Femur (tissue), 1 donor: ENCODE measurements around the gene STOM.
"Not testable (repeated sequence)": the region's sequence is repeated elsewhere in the genome, so short reads cannot be mapped to it uniquely, and the experiment has no call there.

Source experiments
- DNase-seq: peaks from one replicate; pipeline ENCODE4 v3.0.0-alpha.2; 2017

The STOM gene

GRCh38 chr9:121299467-121300282 is 70.4 kb downstream of the STOM start:
- peak; percentile 75 for DNase-seq

GRCh38 chr9:121298689-121299466 is 71.2 kb downstream of the STOM start:
- peak; percentile 80 for DNase-seq

DNA sequence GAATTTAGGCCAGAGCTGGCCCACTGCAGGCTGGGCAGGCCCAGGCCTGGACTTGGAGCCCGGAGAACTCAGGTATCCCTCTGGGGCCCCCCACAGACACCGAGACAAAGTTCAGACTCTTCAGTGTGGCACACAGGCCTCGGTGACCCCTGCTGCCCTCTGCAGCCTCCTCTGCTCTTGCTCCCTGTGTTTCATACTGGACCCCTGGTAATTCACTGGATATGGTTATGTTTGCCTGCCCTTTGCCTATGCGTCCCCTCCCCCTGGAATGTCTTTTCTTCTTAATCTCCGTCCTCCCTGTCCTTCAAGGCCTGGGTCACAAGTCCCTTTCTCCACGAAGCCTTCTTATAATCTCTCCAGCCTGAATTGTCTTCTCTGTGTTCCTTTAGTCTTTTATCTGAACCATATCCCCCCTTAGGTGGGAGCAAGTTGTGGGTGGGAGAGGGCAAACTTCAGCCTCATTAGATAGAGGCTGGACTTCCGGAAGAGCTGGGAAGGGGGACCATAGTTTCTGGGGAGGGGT is 72.0 kb downstream of the STOM start:
- no peak for DNase-seq

DNA sequence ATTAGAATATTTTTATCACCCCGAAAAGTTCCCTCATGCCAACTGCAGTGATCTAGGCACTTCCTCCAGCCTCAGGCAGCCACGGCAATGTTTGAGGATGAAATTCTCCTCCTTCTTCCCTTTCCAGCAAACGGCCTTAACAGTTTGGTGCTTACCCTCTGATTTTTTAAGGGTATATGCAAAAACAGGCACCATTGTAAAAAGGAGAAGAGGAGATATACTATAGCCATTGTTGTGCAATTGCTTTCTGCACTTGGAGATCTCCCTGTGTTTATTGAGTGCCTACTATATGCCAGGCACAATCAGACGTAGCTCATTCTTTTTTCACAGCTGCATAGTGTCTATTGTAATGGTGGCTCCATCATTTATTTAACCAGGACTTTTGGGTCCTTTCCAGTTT is 72.7 kb downstream of the STOM start:
- no peak for DNase-seq

- DNase-seq: no peak
Observed at GRCh38 chr9:121296213-121297127, 73.6 kb downstream of the STOM start.

- DNase-seq: no peak
Observed at GRCh38 chr9:121295662-121296191, 74.3 kb downstream of the STOM start.

GRCh38 chr9:121294866-121295661 is 75.0 kb downstream of the STOM start:
- peak; percentile 82 for DNase-seq

GRCh38 chr9:121294151-121294743 is 75.8 kb downstream of the STOM start:
- peak; percentile 32 for DNase-seq

GRCh38 chr9:121292801-121293241 is 77.2 kb downstream of the STOM start:
- peak; percentile 13 for DNase-seq

DNA sequence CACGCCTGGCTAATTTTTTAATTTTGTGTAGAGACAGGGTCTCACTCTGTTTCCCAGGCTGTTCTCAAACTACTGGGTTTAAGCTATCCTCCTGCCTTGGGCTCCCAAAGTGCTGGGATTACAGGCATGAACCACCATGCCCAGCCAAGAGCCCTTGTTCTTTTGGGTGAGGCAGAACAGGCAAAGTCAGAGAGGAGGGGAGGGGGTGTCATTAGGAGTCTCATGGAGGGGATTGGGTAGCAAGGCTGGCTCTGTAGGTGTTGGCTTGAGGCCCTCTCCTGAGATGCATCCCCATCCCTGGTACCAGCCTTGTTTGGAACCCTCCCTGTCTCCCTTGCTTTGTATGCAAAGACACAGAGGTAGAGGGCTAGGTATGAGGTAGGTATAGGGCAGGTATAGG is 78.0 kb downstream of the STOM start:
- DNase-seq: no peak

DNA sequence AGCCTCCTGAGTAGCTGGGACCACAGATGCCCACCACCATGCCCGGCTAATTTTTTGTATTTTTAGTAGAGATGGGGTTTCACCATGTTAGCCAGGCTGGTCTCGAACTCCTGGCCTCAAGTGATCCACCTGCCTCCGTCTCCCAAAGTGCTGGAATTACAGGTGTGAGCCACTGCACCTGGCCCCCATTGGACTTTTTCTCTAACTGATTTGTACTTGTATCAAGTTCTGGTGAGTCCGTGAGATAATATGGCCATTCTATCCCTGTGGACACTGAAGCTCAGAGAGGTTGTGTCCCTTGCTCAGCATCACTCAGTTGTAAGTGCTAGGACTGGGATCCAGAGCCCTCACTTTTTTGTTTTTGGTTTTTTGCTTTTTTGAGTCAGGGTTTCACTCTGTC is 78.5 kb downstream of the STOM start:
- DNase-seq: not testable (repeated sequence)

DNA sequence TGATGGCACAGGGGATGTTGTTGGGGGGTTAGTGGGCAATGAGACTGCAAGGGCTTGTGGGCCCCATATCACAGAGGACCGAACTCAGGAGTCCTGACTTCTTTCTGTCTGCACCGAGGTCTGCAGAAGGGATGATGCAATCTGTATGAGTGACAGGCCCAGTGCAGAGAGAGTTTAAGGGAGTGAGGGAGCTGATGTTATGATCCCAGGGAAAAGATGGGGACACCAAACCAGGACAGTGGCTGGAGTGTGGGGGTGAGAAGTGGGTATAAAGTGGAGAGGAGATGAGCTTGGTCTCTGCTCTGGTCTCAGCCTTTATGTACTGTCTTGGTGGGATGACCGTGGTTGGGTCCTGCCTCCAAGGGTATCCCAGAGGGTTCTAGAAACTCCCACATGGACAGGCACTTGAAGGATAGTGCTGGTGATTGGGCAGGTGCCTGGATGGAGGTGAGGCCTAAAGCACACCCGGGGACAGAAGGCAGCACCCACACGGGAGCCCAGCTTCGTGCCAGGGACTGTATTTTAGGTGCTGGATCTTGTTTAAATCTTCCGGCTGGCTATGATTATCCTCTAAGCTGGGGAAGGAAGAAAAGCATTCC is 80.2 kb downstream of the STOM start:
- no peak for DNase-seq

DNA sequence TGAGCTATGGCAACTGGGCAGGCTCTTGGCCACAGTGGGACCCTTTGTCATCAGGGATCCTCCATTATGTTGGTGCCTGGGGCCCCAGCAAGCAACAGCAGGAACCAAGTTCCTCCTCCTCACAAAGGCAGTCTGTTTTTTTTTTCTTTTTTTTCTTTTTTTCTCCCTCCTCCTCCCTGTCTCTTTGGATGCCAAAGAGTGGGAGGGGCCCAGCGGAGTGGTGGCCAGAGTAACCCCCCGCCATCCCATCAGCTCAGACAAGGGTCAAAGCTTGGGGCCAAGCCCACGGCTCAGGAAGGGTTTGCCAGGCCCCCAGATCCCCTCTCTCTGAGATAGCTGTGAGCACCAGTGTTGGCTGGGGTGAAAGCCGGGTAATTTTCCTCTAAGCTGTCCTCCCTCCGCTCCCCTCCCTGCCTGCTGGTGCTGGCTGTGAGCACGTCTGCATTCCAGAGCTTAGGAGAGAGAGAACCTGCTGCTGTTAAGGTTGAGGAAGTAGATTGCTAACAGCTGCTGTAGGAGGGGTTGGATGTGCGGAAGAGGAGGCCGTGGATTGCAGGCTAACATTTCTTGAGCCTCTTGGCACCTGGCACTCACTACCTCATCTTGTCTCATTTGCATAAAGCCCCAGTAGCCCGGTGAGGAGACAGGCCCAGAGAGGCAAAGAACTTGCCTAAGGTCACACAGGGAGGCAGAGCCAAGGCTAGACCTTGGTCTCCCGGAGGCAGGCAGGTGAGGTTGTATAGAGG is 80.9 kb downstream of the STOM start:
- DNase-seq: peak; percentile 81
